Breast epithelium (tissue), 4 donors: ENCODE data around the gene SACM1L. TPM values are rescaled to one million over a fixed set of nuclear protein-coding genes. Genes with fewer than 3 reads are reported as not detected.
A peak's percentile ranks its signal among the peaks of the same experiment; 100 is the strongest.
"Not testable (repeated sequence)": the region's sequence is repeated elsewhere in the genome, so short reads cannot be mapped to it uniquely, and the experiment has no call there.

Experiments
- DNase-seq, 2 donors: peaks; one replicate each; pipeline ENCODE4 v3.0.0-alpha.2; 2019; ENCODE audit warnings: low spot score in 2 of 2
- H3K27ac ChIP-seq, 2 donors: fragments of 200-600 bp; sonication (generic) in 1 of 2; one replicate each; pipeline ENCODE4 v1.5.1; 2016 to 2019; ENCODE audit warnings: mild to moderate bottlenecking in 1 of 2
- H3K27me3 ChIP-seq, 2 donors: fragments of 200-600 bp; sonication (generic) in 1 of 2; one replicate each; pipeline versions ENCODE4 v1.5.1 to v1.6.0; 2017 to 2019; ENCODE audit warnings: control low read depth in 1 of 2, mild to moderate bottlenecking in 1 of 2
- H3K36me3 ChIP-seq: fragments of 200-600 bp; one replicate; pipeline ENCODE4 v1.5.1; 2019
- H3K4me1 ChIP-seq, 2 donors: fragments of 200-600 bp; sonication (generic); one replicate each; pipeline ENCODE4 v1.5.1; 2016 to 2019; ENCODE audit warnings: control low read depth in 1 of 2
- H3K4me3 ChIP-seq, 3 donors: fragments of 200-600 bp; sonication (generic); 1 replicate in 2 of 3; 2 replicates in 1 of 3; pipeline ENCODE4 v1.5.1; 2016 to 2019; ENCODE audit warnings: mild to moderate bottlenecking in 3 of 3, moderate library complexity in 2 of 3
- H3K9me3 ChIP-seq, 2 donors: fragments of 200-600 bp; sonication (generic) in 1 of 2; one replicate each; pipeline ENCODE4 v1.5.1; 2016 to 2019; ENCODE audit warnings: control low read depth in 1 of 2
- CTCF ChIP-seq, 3 donors: fragments of 450-650 bp; IDR thresholded peaks; one replicate each; pipeline ENCODE4 v1.5.1; 2016 to 2017; ENCODE audit warnings: antibody characterized with exemption in 3 of 3, mild to moderate bottlenecking in 3 of 3, moderate library complexity in 3 of 3
- POLR2A ChIP-seq: fragments of 450-650 bp; IDR thresholded peaks from one replicate; pipeline ENCODE4 v1.6.1; 2016; ENCODE audit warnings: antibody characterized with exemption, mild to moderate bottlenecking, moderate library complexity
- POLR2AphosphoS5 ChIP-seq, 3 donors: sonication (generic); formaldehyde crosslinking; IDR thresholded peaks; one replicate each; pipeline ENCODE4 v1.6.1; 2017; ENCODE audit warnings: antibody characterized with exemption in 3 of 3
- intact Hi-C: fragments of 100-400 bp; cut with DNase I; formaldehyde crosslinking; loops from one replicate; pipeline ENCODE4 v1.15.1; 2023; ENCODE audit warnings: low total_unique reads
- total RNA-seq, 3 donors: library from RNA; depleted of rRNA; stranded (reverse); fragments of >200 nt; gene quantifications; one replicate each; pipeline ENCODE4 v1.1.0, GENCODE V29; 2016

The SACM1L gene
- total RNA-seq, 3 donors from 2014 or later: 49.3 to 84.7 (median 61.3) TPM

- Histone ChIP-seq H3K36me3 (no peaks in the 10 kb centered on the region), H3K4me3 (no peak overlapping the region), H3K27ac (peak overlapping the region; percentile 67 to 72), H3K4me1 (peaks cover 8 to 13% of the 10 kb centered on the region in 2 donors), H3K27me3 (no peaks in the 10 kb centered on the region), H3K9me3 (no peaks in the 10 kb centered on the region)
- DNase-seq: peak in 1 of 2 donors; percentile 67
- TF ChIP-seq POLR2A (no peak), CTCF (IDR thresholded peaks at IDR 0.05) (no peak), POLR2AphosphoS5 (IDR thresholded peaks at IDR 0.05) (peak in 1 of 3 donors; percentile 21)
- intact Hi-C loops: no loop called here
These were observed 7.3 kb upstream of the SACM1L start for GRCh38 chr3:45681846-45682245.

GRCh38 chr3:45682311-45682710 is 6.9 kb upstream of the SACM1L start:
- TF ChIP-seq POLR2A (no peak), CTCF (IDR thresholded peaks at IDR 0.05) (no peak), POLR2AphosphoS5 (IDR thresholded peaks at IDR 0.05) (no peak)
- intact Hi-C loops: no loop called here
- Histone ChIP-seq H3K27ac (peak overlapping the region; percentile 67 to 72), H3K27me3 (no peaks in the 10 kb centered on the region), H3K4me3 (no peak overlapping the region), H3K36me3 (no peaks in the 10 kb centered on the region), H3K4me1 (peaks cover 5 to 11% of the 10 kb centered on the region in 2 donors), H3K9me3 (no peaks in the 10 kb centered on the region)
- no peak for DNase-seq

GRCh38 chr3:45682786-45683185 is 6.4 kb upstream of the SACM1L start:
- TF ChIP-seq CTCF (IDR thresholded peaks at IDR 0.05) (no peak), POLR2AphosphoS5 (IDR thresholded peaks at IDR 0.05) (no peak), POLR2A (no peak)
- Histone ChIP-seq H3K4me1 (peaks cover under 1 to 11% of the 10 kb centered on the region in 2 donors), H3K36me3 (no peaks in the 10 kb centered on the region), H3K9me3 (no peaks in the 10 kb centered on the region), H3K27ac (peak overlapping the region in 1 of 2 donors; percentile 72), H3K27me3 (no peaks in the 10 kb centered on the region), H3K4me3 (no peak overlapping the region)
- intact Hi-C loops: no loop called here
- DNase-seq: no peak

GRCh38 chr3:45683417-45684326 is 5.5 kb upstream of the SACM1L start:
- peak overlapping the region; percentile 36 to 37 for H3K27ac ChIP-seq
- no peaks in the 10 kb centered on the region for H3K36me3 ChIP-seq
- no peak overlapping the region for H3K4me3 ChIP-seq
- no peaks in the 10 kb centered on the region for H3K9me3 ChIP-seq
- TF ChIP-seq POLR2AphosphoS5 (IDR thresholded peaks at IDR 0.05): no peak
- TF ChIP-seq POLR2A: no peak
- TF ChIP-seq CTCF (IDR thresholded peaks at IDR 0.05): no peak
- intact Hi-C loops: no loop called here
- DNase-seq: no peak
- H3K27me3 ChIP-seq: no peaks in the 10 kb centered on the region
- H3K4me1 ChIP-seq: peaks cover 0 to 4% of the 10 kb centered on the region in 2 donors

- no peaks in the 10 kb centered on the region for H3K36me3 ChIP-seq
- no peak for TF ChIP-seq POLR2A
- TF ChIP-seq CTCF (IDR thresholded peaks at IDR 0.05): no peak
- no peak for TF ChIP-seq POLR2AphosphoS5 (IDR thresholded peaks at IDR 0.05)
- no peaks in the 10 kb centered on the region for H3K27me3 ChIP-seq
- intact Hi-C loops: no loop called here
- no peaks in the 10 kb centered on the region for H3K9me3 ChIP-seq
- no peak overlapping the region for H3K4me3 ChIP-seq
- H3K4me1 ChIP-seq: no peaks in the 10 kb centered on the region
- peak overlapping the region; percentile 36 to 37 for H3K27ac ChIP-seq
- DNase-seq: no peak
These were observed 4.8 kb upstream of the SACM1L start for GRCh38 chr3:45684327-45684892.

GRCh38 chr3:45685722-45686121 is 3.5 kb upstream of the SACM1L start:
- H3K27me3 ChIP-seq, H3K4me1 ChIP-seq, H3K9me3 ChIP-seq, H3K27ac ChIP-seq, H3K36me3 ChIP-seq, H3K4me3 ChIP-seq, DNase-seq, intact Hi-C loops: not testable (repeated sequence)
